GM20431 (cell line): ENCODE measurements around the gene WWOX.

Source experiments
- in situ Hi-C: fragments of 300-500 bp; cut with MseI, MboI; formaldehyde crosslinking; loops from one replicate; pipeline ENCODE4 v1.15.0; 2020; ENCODE audit warnings: low sequenced_read_pairs; ENCODE audit not compliant: unreplicated experiment

WWOX gene

DNA sequence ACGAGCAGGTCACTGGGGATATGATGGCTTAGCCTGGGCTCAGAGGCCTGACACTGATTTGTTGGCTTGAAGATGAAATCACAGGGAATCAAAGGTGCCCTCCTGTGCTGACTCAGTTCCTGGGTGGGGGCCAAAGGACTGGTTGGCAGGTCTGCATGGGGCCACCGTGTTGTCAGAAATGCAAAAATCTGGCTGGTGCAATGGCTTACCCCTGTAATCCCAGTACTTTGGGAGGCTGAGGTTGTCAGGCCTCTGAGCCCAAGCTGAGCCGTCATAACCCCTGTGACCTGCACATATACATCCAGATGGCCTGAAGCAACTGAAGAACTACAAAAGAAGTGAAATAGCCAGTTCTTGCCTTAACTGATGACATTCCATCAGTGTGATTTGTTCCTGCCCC lies 314.2 kb downstream of the WWOX start:
- in situ Hi-C loops = no loop called here

DNA sequence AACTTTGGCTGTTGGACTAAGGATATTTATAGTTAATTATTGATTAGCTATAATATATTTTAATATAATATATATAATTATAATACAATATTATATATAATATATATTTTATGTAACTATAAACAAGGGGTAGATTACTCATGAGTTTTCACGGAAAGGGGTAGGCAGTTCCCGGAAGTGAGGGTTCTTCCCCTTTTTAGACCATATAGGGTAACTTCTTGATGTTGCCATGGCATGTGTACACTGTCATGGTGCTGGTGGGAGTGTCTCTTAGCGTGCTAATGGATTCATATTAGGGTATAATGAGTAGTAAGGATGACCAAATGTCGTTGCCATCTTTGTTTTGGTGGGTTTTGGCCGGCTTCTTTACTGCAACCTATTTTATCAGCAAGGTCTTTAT lies 315.6 kb downstream of the WWOX start:
- in situ Hi-C loops = no loop called here

DNA sequence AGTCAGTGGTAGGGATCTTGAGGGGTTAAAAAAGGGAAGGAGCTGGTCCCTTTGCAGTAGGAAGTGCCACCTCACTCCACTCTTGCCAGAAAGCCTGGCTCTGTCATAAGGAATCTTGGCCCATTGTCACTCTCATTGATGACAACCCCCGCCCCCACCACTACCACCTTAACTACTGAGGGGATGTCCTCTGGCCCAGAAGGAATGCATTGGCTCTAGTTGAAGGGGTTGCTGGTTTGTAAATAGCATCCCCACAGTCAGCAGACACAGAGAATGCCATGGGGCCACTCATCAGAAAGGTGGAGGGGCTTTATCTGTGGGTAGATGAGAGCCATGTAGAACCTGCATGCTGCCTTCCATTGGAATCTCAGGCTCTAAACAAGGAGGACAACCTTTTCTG lies 316.2 kb downstream of the WWOX start:
- in situ Hi-C loops = no loop called here

DNA sequence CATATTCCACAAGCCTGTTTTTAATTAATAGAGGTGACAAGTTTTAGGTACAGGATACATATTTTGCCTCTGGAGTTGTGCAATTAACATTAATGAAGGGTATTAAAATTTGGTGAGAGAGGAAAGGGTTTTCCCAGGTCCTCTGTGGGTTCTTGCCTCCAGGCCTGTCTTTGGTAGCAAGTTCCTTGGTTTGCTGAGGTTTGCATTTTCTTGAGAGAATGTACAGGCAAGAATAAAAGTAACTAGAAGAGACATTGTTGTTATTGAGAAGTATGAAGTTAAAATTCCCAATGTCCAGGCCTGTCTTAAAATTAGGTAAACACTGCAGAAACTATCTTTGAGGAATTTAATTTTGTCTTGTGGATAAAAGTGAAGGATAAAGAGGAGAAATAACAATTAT lies 316.9 kb downstream of the WWOX start:
- in situ Hi-C loops = no loop called here

DNA sequence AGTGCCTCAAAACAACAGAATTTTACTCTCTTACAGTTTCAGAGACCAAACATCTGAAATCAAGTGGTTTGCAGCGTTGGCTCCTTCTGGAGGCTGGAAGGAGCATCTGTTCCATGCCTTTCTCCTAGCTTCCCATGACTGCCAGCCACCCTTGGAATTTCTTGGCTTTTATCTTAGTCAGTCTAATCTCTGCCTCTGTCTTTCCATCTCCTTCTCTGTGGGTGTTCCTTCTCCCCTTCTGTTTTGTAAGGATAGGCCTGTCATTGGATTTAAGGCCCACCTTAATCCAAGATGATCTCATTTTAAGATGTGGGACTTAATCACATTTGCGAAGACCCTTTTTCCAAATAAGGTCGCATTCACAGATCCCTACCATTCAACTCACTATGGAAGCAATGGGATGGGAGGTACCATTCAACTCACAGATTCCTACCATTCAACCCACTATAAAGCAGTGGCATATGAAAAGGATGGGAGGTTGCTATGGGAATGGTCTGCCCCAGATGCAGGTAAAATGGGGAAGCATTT lies 321.8 kb downstream of the WWOX start:
- in situ Hi-C loops = no loop called here

DNA sequence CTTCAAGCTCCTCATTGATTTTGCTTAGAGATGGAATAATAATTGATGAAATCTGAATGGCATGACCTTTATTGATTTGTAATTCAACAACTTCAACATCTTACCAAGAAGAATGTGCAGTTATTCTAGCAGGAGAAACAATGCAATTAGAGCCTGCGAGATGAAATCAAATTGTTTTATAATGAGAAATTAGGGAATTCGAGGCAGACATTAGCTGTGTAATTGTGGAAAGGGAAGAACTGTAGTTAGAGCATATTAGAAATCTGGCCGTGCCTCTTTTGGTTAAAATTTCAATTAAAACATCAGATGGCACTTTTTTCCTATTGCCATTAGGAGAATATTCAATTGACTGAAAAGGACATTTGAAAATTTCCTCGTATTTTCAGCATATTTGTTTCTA lies 325.8 kb downstream of the WWOX start:
- in situ Hi-C loops = no loop called here

DNA sequence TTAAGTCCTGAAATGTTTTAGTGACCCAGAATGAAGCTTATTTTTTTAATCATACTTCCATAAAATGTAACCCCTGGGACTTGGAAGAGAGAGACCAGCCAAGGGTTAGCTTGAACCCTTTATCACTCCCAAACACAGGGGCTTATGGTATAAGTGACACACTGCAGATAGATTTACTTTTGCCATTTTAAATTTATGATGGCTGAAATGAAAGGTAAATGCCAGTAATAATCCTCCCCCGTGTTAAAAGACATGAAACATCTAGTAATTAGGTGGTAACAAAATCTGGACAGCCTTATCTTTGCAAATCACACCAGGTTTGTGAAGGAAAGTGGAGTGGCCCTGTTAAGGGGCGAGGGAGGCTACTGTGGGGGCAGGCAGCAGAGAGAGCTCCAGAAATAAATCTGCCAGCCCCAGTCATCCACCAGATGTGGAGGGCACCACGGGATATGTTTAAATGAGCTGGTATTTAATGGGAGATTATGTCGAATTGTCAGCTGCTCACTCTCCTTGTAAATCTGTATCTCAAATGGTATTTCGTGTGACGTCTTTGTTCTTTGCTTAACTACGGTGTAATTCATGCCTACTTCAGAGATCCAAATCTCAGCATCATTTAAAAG lies 326.5 kb downstream of the WWOX start:
- in situ Hi-C loops = no loop called here

DNA sequence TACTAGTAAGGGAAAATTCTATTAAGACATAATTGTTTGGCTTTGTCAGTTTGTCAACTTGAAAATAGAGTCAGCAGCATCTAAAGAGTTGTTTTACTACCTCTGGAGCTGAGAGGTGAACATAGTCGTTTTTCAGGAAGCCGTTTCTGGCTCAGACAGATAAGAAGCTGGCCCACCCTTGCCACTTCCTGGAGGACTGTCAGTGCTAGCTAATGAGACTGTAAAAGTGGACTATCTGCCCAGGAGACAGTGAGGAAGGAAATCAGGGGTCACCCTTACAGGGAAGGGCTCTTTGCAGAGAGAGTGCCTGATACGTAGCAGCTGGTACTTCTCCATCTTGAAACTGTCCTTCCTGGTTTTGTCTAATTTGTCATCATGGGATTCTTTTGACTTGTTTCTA lies 328.7 kb downstream of the WWOX start:
- in situ Hi-C loops = no loop called here

DNA sequence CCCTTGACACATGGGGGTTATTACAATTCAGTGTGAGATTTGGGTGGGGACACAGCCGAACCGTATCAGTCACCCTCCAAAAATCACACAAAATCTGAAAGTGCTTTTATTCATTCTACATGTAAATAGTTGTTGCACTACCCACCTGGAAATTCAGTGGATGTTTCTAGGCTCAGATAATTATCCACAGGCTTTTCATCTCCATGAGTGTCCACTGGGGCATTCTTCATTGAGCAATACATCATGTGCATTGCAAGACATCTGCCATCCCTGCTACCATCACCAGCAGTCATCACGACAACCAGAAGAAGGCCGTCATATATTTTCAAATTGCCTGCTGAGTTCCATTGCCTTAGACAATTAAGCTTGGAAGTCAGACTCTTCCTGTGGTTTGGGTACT lies 330.8 kb downstream of the WWOX start:
- in situ Hi-C loops = no loop called here

DNA sequence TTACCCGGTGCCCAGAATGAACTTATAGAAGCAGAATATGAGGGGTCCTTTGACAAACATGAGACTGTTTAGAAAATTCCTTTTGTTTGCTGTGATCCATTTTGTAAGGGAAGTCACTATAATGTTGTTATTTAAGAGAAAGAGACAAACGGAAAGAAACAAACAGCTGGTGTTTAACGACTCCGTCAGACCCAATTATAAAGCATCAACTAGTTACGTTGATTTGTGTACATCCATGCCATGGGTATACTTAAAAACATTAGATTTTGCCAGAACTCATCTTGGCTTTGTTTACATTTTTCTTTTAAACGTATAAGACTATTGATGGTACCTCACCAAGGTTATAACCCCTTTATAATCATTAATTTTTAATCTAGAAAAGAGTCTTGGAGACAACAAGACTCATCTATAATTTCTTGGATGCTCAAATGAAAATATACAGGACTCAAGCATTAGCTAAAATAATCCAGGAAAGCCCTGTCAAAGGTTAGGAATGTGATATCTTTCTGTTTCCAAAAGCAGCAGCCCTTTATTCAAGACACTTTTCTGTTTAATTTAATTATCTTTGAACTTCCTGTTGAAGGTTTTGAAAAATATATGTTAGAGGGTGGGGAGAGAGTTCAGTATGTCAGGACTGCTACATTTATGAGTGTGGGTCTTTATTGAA lies 331.7 kb downstream of the WWOX start:
- in situ Hi-C loops = no loop called here

DNA sequence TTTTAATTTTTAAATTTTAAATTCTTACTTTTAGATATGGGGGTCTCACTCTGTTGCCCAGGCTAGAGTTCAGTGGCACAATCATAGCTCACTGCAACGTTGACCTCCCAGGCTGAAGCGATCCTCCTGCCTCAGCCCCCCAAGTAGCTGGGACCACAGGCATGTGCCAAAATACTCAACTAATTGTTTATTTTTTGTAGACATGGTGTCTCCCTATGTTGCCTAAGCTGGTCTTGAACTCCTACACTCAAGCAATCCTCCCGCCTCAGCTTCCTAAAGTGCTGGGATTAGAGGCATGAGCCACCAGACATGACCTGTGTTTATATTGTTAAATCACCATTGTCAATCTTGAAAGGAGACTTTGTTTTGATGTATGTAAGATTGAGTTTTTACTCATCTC lies 332.2 kb downstream of the WWOX start:
- in situ Hi-C loops = no loop called here

DNA sequence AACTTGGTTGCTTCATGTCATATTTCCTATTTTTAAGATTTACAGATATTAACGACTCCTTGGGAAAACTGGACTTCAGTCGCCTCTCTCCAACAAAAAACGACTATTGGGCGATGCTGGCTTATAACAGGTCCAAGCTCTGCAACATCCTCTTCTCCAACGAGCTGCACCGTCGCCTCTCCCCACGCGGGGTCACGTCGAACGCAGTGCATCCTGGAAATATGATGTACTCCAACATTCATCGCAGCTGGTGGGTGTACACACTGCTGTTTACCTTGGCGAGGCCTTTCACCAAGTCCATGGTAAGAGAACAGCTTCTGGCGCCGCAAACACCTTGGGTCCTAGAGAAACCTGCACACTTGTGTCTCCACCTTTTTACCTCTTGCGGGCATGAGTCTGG lies 333.0 kb downstream of the WWOX start:
- in situ Hi-C loops = no loop called here

DNA sequence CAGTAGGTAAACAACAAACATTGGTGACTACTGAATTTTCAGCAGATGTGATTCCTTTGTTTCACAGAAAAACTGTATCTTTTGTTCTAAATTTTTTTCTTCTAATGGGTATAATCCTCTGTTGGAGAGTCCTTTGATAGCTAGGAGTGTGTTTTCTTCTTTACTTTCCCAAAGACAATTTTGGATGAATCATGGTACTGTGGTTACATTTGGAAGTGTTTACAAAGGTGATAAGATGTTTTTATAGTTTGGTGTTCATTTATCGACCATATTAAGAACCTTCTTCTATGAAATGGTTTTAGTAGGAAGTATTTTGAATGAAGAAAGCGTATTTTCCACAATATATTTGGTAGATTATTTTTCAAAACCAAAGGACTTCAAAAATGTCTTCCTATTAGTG lies 333.7 kb downstream of the WWOX start:
- in situ Hi-C loops = no loop called here

DNA sequence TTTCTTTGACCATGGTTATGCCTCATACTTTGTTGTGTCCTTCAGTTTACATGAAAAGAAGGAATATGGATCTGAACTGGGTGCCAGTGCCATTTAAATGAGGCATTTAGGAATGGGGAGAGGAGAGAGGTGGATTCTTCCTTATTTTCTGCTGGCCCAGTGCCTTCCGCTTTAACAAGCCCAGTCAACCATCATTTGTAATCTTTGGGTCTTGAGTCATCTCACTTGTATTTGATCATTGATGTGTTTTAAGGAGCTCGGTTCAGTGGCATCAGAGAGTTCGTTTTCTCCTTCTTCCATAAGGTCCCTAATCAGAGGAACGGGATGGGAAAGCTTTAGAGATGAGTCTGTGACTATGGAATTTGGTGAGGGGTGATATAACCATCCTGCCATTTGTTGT lies 334.9 kb downstream of the WWOX start:
- in situ Hi-C loops = no loop called here

DNA sequence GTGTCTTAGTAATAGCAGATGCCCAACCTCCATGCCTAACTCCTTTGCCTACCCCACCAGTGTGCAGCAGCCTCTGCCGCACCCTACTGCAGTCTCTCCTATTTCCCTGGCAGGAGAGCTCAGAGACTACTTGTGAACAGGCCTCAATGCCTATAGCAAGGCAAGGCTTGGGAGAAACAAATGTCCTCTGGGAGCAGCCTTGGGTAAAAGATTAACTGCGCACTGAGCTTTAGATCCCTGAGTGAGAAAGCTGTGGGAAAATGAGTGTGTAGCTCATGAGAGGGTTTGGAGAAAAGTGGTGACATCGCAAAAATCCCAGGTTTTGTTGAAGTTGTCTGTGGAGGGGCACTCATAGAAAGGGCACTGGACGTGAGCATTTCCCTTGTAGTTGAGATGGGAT lies 335.8 kb downstream of the WWOX start:
- in situ Hi-C loops = no loop called here

DNA sequence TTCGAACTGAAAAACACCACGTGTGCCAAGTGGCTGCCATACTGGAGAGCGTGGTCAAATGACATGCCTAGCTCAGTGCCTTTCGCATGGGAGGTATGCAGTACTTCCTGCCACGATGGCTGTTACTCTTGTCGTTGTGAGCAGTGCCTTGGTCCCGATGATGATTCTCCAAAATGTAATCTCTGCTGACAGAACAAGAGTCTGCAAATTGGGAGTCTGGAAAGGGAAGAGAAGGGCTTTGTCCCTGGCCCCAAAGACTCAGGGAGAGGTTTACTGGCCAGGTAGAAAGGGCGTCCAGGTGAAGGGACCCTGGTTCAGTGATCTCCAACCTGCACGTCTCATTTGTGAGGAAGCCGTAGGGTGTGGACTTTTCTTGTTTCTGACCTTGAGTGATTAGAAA lies 336.6 kb downstream of the WWOX start:
- in situ Hi-C loops = no loop called here

DNA sequence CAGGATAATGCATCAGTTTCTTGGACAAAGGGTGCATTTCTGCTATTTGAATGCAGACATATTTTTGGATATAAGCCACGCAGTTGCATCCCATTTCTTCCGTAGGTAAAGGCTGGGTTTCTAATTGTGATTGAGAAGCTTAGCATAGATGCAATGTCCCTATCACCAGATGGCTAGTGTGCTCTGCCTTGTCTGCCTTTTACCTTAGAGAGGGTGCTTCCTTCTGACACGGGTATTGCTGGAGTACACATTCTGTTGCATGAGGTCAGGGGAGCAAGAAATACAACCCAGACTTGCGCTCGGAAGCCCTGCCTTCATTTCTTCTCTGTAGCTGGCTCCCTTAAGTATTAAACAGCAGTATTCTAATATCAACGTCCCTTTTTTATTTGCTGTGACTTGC lies 337.4 kb downstream of the WWOX start:
- in situ Hi-C loops = no loop called here

DNA sequence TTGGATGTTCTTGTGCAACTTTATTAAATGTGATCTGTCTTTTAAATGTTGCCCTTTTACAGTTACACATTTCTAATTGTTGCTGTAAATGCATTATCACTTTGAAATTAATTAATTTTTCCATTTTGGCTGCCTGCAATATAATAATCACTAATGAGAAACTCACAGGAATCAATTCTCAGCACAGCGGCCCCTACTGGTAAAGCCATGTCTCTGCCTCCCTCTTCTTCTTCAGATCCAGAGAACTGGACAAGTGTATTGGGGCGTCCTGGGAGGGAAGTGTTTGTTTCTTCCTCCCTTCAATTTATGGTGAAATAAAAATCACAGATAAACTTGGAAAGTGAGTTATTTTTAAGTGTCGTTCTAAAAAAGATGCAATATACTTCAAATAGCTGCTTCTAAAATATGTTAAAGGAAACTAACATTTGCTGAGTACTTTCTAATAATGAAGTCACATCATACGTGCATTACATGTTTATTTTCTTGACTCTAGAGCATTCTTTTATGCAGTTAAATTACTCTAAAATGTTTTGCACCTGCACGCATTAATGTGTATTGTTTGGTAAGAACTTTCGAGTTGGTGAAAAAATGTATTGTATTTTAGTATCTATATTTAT lies 338.0 kb downstream of the WWOX start:
- in situ Hi-C loops = no loop called here

DNA sequence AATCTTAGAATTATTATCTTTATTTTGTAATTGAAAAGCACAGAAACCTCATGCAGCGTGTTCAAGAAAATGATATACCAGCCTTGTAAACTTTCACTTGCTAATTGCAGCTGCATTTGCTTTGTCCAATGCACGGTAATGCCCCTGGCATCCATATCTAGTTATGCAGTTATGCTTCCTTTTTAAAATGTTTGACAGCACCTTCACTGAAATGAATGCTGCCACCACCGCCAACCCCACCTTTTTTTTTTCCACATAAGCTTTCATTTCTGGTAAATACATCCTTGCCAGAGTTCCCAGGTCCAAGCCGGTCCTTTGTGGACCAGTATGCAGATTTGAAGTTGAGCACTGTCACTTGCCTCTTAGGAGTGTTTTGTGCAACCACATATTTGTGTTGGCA lies 338.8 kb downstream of the WWOX start:
- in situ Hi-C loops = no loop called here

DNA sequence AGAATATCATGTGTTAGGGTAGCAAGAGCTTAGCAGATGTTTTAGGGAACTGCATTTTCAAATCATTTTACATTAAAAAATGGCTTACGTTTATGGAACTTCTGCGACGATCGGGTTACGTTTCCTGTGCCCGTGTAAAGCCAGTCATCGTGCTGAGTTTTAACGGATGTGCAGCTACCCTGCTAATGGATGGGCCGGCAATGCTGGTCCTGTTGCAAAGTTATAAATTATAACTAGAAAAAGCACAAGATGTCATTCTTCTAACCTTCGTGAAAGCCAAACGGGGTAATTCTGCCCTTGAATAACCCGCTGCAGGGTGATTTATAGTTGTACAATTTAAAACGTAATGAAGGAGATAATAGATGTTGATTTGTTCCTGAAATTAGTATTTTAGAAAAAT lies 339.2 kb downstream of the WWOX start:
- in situ Hi-C loops = no loop called here

DNA sequence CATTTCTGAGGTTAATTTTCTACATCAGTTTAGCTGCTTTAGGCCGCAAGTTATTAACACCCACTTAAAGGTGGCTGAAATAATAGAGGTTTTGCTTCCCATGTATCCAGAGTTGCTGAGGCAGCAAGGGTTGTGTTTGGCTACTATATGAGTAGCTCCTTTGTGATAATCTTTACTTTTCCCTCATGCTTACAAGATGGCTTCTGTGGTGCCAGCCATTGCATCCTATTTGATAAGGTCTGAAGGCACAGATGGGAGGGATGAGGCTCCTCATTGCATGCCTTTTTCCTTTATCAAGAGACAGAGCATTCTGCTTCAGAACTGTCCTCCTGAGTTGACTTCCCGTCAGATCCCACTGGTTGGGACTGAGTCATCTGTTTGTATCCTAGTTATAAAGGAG lies 340.2 kb downstream of the WWOX start:
- in situ Hi-C loops = no loop called here

DNA sequence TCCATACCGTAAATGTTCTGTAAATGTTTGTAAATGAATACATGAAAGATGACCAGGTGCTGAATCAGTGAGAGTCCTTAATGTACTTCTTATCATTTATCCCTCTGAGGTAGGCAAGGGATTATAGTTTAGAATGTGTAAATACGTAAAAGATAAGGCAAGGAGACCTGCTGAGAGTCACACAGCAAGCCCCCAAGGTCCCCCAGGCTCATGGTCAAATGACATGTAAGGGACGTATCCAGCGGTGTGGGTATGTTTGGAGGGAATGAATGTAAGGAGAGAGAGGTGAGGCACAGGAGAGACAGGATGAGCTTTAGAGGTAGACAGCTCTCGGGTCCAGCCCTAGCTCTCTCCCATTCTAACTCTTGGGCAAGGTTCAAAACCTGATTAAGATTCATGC lies 341.8 kb downstream of the WWOX start:
- in situ Hi-C loops = no loop called here
